HEK293T (cell line): ENCODE measurements around the gene NAP1L4.

Experiments used
- ARNT ChIP-seq: fragments of 450-650 bp; IDR thresholded peaks from 2 replicates; pipeline ENCODE4 v1.6.1; 2017; ENCODE audit warnings: mild to moderate bottlenecking
- BHLHE40 ChIP-seq: fragments of 450-650 bp; IDR thresholded peaks from 2 replicates; pipeline ENCODE4 v1.6.1; 2016; ENCODE audit warnings: mild to moderate bottlenecking, moderate library complexity, borderline replicate concordance
- ELF4 ChIP-seq: fragments of 450-650 bp; IDR thresholded peaks from 2 replicates; pipeline ENCODE4 v1.6.1; 2017; ENCODE audit warnings: antibody characterized with exemption
- FOXA1 ChIP-seq: fragments of 450-650 bp; IDR thresholded peaks from 2 replicates; pipeline ENCODE4 v1.6.1; 2016; ENCODE audit warnings: mild to moderate bottlenecking
- FOXM1 ChIP-seq: fragments of 450-650 bp; IDR thresholded peaks from 2 replicates; pipeline ENCODE4 v1.6.1; 2017; ENCODE audit warnings: mild to moderate bottlenecking, borderline replicate concordance
- HDGF ChIP-seq: fragments of 450-650 bp; IDR thresholded peaks from 2 replicates; pipeline ENCODE4 v1.6.1; 2017; ENCODE audit warnings: antibody characterized with exemption, borderline replicate concordance
- L3MBTL2 ChIP-seq: fragments of 450-650 bp; conservative IDR thresholded peaks from 2 replicates; pipeline ENCODE4 v1.6.1; 2016; ENCODE audit warnings: mild to moderate bottlenecking
- NFRKB ChIP-seq: fragments of 450-650 bp; IDR thresholded peaks from 2 replicates; pipeline ENCODE4 v1.6.1; 2016; ENCODE audit warnings: mild to moderate bottlenecking, moderate library complexity
- SP1 ChIP-seq: fragments of 450-650 bp; IDR thresholded peaks from 2 replicates; pipeline ENCODE4 v1.6.1; 2017
- TARDBP ChIP-seq: fragments of 450-650 bp; IDR thresholded peaks from 2 replicates; pipeline ENCODE4 v1.6.1; 2016
- ZNF384 ChIP-seq: fragments of 450-650 bp; IDR thresholded peaks from 2 replicates; pipeline ENCODE4 v1.6.1; 2016
- TF ChIP-seq, protein P1 (sequence below): fragments of 450-650 bp; IDR thresholded peaks from 2 replicates; pipeline ENCODE4 v1.6.1; 2016

DNA sequence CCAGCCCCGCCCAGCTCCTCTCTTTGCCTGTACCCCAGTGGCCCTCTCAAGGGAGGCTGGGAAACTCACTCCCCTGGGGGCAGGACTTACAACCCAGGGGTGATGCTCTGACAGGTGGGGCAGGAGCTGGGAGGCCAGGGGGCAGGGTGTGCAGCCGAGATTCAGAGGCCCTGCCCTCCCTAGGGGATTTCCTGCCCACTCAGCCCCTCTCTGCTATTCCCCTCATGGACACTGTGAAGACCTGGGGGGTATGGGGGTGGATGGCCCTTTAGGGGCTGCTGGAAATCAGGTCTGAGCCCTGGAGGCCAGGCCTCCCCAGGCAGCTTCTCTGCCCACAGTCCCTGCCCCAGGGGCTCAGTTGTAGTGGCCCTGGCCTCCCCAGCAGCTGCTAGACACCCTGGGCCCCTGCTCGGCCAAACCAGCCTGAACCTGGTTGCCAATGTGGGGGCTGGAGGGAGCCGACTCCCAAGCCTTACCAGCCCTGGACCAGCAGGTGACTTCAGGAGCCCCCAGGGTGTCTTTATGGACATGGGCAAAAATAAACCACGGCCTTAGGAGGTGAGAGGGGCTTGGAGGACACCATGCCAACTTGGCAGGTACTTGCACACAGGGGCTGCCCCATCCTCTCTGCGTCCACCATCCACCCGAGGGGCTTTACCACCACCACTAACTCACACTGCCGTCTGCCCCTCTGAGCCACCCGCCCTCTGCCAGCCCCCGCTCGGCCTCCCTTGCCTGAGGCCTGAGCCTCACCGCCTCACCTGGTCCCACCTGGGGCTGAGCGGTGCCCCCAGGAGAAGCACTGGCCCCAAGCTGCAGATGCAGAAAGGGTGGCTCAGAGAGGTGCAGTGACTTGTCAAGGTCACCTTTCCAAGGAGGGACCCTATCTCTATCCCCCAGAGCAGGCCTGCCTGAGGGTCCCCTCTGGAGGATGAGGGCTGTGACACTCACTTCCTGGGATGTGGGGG is 60.1 kb downstream of the NAP1L4 start:
- TF ChIP-seq SP1 (no peak), L3MBTL2 (no peak), FOXM1 (no peak), TARDBP (no peak), HDGF (no peak), BHLHE40 (no peak), FOXA1 (no peak), ZNF384 (no peak), ARNT (no peak), NFRKB (no peak), ELF4 (no peak)
- TF ChIP-seq, protein P1, sequence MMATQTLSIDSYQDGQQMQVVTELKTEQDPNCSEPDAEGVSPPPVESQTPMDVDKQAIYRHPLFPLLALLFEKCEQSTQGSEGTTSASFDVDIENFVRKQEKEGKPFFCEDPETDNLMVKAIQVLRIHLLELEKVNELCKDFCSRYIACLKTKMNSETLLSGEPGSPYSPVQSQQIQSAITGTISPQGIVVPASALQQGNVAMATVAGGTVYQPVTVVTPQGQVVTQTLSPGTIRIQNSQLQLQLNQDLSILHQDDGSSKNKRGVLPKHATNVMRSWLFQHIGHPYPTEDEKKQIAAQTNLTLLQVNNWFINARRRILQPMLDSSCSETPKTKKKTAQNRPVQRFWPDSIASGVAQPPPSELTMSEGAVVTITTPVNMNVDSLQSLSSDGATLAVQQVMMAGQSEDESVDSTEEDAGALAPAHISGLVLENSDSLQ = no peak
